CD4-positive, alpha-beta T cell treated with Interleukin-6 at 100 ng/mL for 8 hours (primary cell): ENCODE data around the gene PCSK6.
"Not testable (repeated sequence)": the region's sequence is repeated elsewhere in the genome, so short reads cannot be mapped to it uniquely, and the experiment has no call there.

ENCODE experiments used
- DNase-seq: peaks from one replicate; pipeline ENCODE4 v3.0.0-alpha.2; 2020; ENCODE audit warnings: mixed read lengths, low spot score

Gene PCSK6

GRCh38 chr15:101429646-101430045, 59.9 kb downstream of the PCSK6 start:
- DNase-seq, result no peak

- DNase-seq, result no peak
Observed at GRCh38 chr15:101429191-101429590, 60.3 kb downstream of the PCSK6 start.

GRCh38 chr15:101428758-101429157, 60.7 kb downstream of the PCSK6 start:
- no peak for DNase-seq

- no peak for DNase-seq
Observed at GRCh38 chr15:101427606-101428487, 61.7 kb downstream of the PCSK6 start.

- no peak for DNase-seq
Observed at GRCh38 chr15:101426761-101427333, 62.7 kb downstream of the PCSK6 start.

- no peak for DNase-seq
Observed at GRCh38 chr15:101425787-101426365, 63.6 kb downstream of the PCSK6 start.

GRCh38 chr15:101424984-101425383, 64.5 kb downstream of the PCSK6 start:
- no peak for DNase-seq

- DNase-seq, result no peak
Observed at GRCh38 chr15:101420232-101420631, 69.3 kb downstream of the PCSK6 start.

GRCh38 chr15:101416475-101416874, 73.0 kb downstream of the PCSK6 start:
- DNase-seq, result not testable (repeated sequence)

- DNase-seq, result no peak
Observed at GRCh38 chr15:101413239-101413638, 76.3 kb downstream of the PCSK6 start.

GRCh38 chr15:101411581-101411980, 77.9 kb downstream of the PCSK6 start:
- DNase-seq, result no peak

GRCh38 chr15:101411085-101411484, 78.4 kb downstream of the PCSK6 start:
- no peak for DNase-seq

GRCh38 chr15:101410612-101411011, 78.9 kb downstream of the PCSK6 start:
- DNase-seq, result no peak

- DNase-seq, result no peak
Observed at GRCh38 chr15:101409621-101410020, 79.9 kb downstream of the PCSK6 start.

- no peak for DNase-seq
Observed at GRCh38 chr15:101407966-101408775, 81.3 kb downstream of the PCSK6 start.

- DNase-seq, result no peak
Observed at GRCh38 chr15:101407439-101407838, 82.1 kb downstream of the PCSK6 start.

- no peak for DNase-seq
Observed at GRCh38 chr15:101406526-101407195, 82.8 kb downstream of the PCSK6 start.

GRCh38 chr15:101406036-101406435, 83.5 kb downstream of the PCSK6 start:
- DNase-seq, result no peak

GRCh38 chr15:101404245-101404644, 85.3 kb downstream of the PCSK6 start:
- no peak for DNase-seq

- DNase-seq, result not testable (repeated sequence)
Observed at GRCh38 chr15:101402883-101403282, 86.6 kb downstream of the PCSK6 start.

- no peak for DNase-seq
Observed at GRCh38 chr15:101401286-101401685, 88.2 kb downstream of the PCSK6 start.

- DNase-seq, result no peak
Observed at GRCh38 chr15:101399431-101399830, 90.1 kb downstream of the PCSK6 start.
